GM12878 (cell line): ENCODE data around the gene CCDC159. TPM values are rescaled to one million over a fixed set of nuclear protein-coding genes. Genes with fewer than 3 reads are reported as not detected.

Experiments
- ELK1 ChIP-seq: IDR thresholded peaks from 2 replicates; pipeline ENCODE4 v1.6.1; 2012; ENCODE audit warnings: low read depth, low read length, improper control_type of control experiment
- FOXM1 ChIP-seq: IDR thresholded peaks from 2 replicates; pipeline ENCODE4 v1.6.1; 2012; ENCODE audit warnings: low read depth, mild to moderate bottlenecking, inconsistent platforms, low read length, moderate library complexity
- GATAD2B ChIP-seq: fragments of 450-650 bp; conservative IDR thresholded peaks from 2 replicates; pipeline ENCODE4 v1.6.1; 2017; ENCODE audit warnings: low read depth, mild to moderate bottlenecking, moderate library complexity
- IKZF2 ChIP-seq, 2 experiments: fragments of 450-650 bp; IDR thresholded peaks; 2 replicates each; pipeline ENCODE4 v1.6.1; 2017; ENCODE audit warnings: mild to moderate bottlenecking in 2 of 2, moderate library complexity in 2 of 2
- IRF4 ChIP-seq: IDR thresholded peaks from 2 replicates; pipeline ENCODE4 v1.6.1; 2011; ENCODE audit warnings: low read depth, low read length
- LARP7 ChIP-seq: fragments of 450-650 bp; IDR thresholded peaks from 2 replicates; pipeline ENCODE4 v1.6.1; 2017; ENCODE audit warnings: mild to moderate bottlenecking
- NBN ChIP-seq: fragments of 450-650 bp; IDR thresholded peaks from 2 replicates; pipeline ENCODE4 v1.6.1; 2016
- NR2C1 ChIP-seq: fragments of 450-650 bp; IDR thresholded peaks from 2 replicates; pipeline ENCODE4 v1.6.1; 2017; ENCODE audit warnings: antibody characterized with exemption, mild to moderate bottlenecking, moderate library complexity
- PBX3 ChIP-seq: IDR thresholded peaks from 2 replicates; pipeline ENCODE4 v1.6.1; 2011; ENCODE audit warnings: mild to moderate bottlenecking, low read depth, low read length, moderate library complexity; ENCODE audit not compliant: insufficient replicate concordance
- PML ChIP-seq: IDR thresholded peaks from 2 replicates; pipeline ENCODE4 v1.6.1; 2012; ENCODE audit warnings: low read length, inconsistent platforms
- SMAD5 ChIP-seq: IDR thresholded peaks from 2 replicates; pipeline ENCODE4 v1.6.1; 2016; ENCODE audit warnings: antibody characterized with exemption, low read depth
- SREBF1 ChIP-seq: IDR thresholded peaks from 2 replicates; pipeline ENCODE4 v1.6.1; 2012; ENCODE audit warnings: mild to moderate bottlenecking, low read length
- SRF ChIP-seq, 2 experiments: IDR thresholded peaks; 2 replicates each; pipeline ENCODE4 v1.6.1; 2011; ENCODE audit warnings: low read depth in 2 of 2, low read length in 2 of 2, mild to moderate bottlenecking in 1 of 2, moderate library complexity in 1 of 2
- TARDBP ChIP-seq: IDR thresholded peaks from 2 replicates; pipeline ENCODE4 v1.6.1; 2016; ENCODE audit warnings: borderline replicate concordance
- YBX1 ChIP-seq: fragments of 450-650 bp; IDR thresholded peaks from 2 replicates; pipeline ENCODE4 v1.6.1; 2016; ENCODE audit warnings: antibody characterized with exemption
- ZBED1 ChIP-seq: IDR thresholded peaks from 2 replicates; pipeline ENCODE4 v1.6.1; 2016; ENCODE audit warnings: borderline replicate concordance
- ZNF687 ChIP-seq: fragments of 450-650 bp; IDR thresholded peaks from 2 replicates; pipeline ENCODE4 v1.6.1; 2017; ENCODE audit warnings: mild to moderate bottlenecking, moderate library complexity
- polyA plus RNA-seq, 11 experiments: library from polyadenylated mRNA; depleted of rRNA in 4 of 11; unstranded in 6 of 11; stranded (reverse) in 5 of 11; fragments of >200 nt; fragmentation: Nextera tagmentation in 4 of 11; fragmentation: Illumina TruSeq in 1 of 11; extraction: Ambion mirVana in 4 of 11; extraction: Trizol in 1 of 11; gene quantifications; 1 replicate in 1 of 11; 2 replicates in 10 of 11; pipeline versions ENCODE4 v1.2.1 to v1.2.3, GENCODE V29; 2011 to 2016; ENCODE audit warnings: inconsistent platforms in 2 of 11, missing spikeins in 2 of 11, low read depth in 1 of 11
- total RNA-seq, 4 experiments: library from RNA; depleted of rRNA in 3 of 4; stranded (reverse); fragments of >200 nt in 3 of 4; fragmentation: Illumina TruSeq in 1 of 4; extraction: Trizol in 1 of 4; gene quantifications; 2 replicates each; pipeline versions ENCODE4 v1.2.1 to v1.2.3, GENCODE V29; 2013 to 2021
- TF ChIP-seq, protein P1 (sequence below): IDR thresholded peaks from 2 replicates; pipeline ENCODE4 v1.6.1; 2012; ENCODE audit warnings: mild to moderate bottlenecking, low read depth, low read length
- TF ChIP-seq, protein P2 (sequence below): fragments of 450-650 bp; formaldehyde crosslinking; IDR thresholded peaks from 2 replicates; pipeline ENCODE4 v1.5.0; 2022; ENCODE audit warnings: mild to moderate bottlenecking, missing genetic modification characterization

CCDC159 gene
- total and polyA plus RNA-seq, 10 of the 15 experiments (the other 5 are each of a cell fraction or from before 2014, with no cell fraction given): 0.61 to 14.7 (median 10.1) TPM

DNA sequence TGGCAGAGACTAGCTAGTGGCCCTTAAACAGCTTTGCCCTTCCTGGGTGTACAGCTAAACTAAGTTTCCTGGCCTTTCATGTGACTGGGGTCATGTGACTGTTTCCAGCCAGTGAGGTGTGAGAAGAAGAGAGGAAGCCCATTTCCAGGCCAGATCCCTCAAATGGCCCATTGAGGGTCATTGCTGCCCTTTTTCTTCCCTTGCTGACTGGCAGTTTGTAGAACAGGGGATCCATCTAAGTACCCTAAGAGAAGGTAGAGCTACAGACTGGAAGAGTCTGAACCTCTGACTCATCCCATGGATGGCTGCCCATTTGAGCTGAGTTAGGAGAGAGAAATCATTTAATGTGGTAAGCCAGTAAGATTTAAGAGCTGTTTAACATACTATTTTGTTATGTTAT is 30.9 kb downstream of the CCDC159 start (continued):
- TF ChIP-seq ZNF687: peak; percentile 70; the same call in 1 of the 2 replicates
- TF ChIP-seq YBX1: no peak
- no peak for TF ChIP-seq IRF4
- TF ChIP-seq FOXM1: no peak
- TF ChIP-seq ELK1: no peak
- peak in 1 of 2 experiments; percentile 59; a peak in 2 of 4 replicates for TF ChIP-seq SRF (IDR thresholded peaks at IDR 0.05; ENCODE audit: low read depth in 2 of 2, low read length in 2 of 2)
- no peak for TF ChIP-seq NBN
- TF ChIP-seq, protein P1, sequence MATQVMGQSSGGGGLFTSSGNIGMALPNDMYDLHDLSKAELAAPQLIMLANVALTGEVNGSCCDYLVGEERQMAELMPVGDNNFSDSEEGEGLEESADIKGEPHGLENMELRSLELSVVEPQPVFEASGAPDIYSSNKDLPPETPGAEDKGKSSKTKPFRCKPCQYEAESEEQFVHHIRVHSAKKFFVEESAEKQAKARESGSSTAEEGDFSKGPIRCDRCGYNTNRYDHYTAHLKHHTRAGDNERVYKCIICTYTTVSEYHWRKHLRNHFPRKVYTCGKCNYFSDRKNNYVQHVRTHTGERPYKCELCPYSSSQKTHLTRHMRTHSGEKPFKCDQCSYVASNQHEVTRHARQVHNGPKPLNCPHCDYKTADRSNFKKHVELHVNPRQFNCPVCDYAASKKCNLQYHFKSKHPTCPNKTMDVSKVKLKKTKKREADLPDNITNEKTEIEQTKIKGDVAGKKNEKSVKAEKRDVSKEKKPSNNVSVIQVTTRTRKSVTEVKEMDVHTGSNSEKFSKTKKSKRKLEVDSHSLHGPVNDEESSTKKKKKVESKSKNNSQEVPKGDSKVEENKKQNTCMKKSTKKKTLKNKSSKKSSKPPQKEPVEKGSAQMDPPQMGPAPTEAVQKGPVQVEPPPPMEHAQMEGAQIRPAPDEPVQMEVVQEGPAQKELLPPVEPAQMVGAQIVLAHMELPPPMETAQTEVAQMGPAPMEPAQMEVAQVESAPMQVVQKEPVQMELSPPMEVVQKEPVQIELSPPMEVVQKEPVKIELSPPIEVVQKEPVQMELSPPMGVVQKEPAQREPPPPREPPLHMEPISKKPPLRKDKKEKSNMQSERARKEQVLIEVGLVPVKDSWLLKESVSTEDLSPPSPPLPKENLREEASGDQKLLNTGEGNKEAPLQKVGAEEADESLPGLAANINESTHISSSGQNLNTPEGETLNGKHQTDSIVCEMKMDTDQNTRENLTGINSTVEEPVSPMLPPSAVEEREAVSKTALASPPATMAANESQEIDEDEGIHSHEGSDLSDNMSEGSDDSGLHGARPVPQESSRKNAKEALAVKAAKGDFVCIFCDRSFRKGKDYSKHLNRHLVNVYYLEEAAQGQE: no peak
- TF ChIP-seq GATAD2B: no peak
- TF ChIP-seq SREBF1: no peak
- no peak for TF ChIP-seq TARDBP
- no peak for TF ChIP-seq PML
- TF ChIP-seq NR2C1: no peak
- TF ChIP-seq PBX3: no peak
- no peak for TF ChIP-seq LARP7
- no peak for TF ChIP-seq IKZF2 (IDR thresholded peaks at IDR 0.05)
- no peak for TF ChIP-seq ZBED1
- TF ChIP-seq, protein P2, sequence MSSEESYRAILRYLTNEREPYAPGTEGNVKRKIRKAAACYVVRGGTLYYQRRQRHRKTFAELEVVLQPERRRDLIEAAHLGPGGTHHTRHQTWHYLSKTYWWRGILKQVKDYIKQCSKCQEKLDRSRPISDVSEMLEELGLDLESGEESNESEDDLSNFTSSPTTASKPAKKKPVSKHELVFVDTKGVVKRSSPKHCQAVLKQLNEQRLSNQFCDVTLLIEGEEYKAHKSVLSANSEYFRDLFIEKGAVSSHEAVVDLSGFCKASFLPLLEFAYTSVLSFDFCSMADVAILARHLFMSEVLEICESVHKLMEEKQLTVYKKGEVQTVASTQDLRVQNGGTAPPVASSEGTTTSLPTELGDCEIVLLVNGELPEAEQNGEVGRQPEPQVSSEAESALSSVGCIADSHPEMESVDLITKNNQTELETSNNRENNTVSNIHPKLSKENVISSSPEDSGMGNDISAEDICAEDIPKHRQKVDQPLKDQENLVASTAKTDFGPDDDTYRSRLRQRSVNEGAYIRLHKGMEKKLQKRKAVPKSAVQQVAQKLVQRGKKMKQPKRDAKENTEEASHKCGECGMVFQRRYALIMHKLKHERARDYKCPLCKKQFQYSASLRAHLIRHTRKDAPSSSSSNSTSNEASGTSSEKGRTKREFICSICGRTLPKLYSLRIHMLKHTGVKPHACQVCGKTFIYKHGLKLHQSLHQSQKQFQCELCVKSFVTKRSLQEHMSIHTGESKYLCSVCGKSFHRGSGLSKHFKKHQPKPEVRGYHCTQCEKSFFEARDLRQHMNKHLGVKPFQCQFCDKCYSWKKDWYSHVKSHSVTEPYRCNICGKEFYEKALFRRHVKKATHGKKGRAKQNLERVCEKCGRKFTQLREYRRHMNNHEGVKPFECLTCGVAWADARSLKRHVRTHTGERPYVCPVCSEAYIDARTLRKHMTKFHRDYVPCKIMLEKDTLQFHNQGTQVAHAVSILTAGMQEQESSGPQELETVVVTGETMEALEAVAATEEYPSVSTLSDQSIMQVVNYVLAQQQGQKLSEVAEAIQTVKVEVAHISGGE: no peak
- TF ChIP-seq SMAD5: no peak
